ENCODE measurements around the gene APOLD1.

- TF ChIP-seq CTCF (IDR thresholded peaks at IDR 0.05) = no peak
- no peak for TF ChIP-seq POLR2A (IDR thresholded peaks at IDR 0.05)
Observed at GRCh38 chr12:12819221-12819620, 33.8 kb downstream of the APOLD1 start.
